ENCODE measurements around the gene ZC3H12D.

The ZC3H12D gene

DNA sequence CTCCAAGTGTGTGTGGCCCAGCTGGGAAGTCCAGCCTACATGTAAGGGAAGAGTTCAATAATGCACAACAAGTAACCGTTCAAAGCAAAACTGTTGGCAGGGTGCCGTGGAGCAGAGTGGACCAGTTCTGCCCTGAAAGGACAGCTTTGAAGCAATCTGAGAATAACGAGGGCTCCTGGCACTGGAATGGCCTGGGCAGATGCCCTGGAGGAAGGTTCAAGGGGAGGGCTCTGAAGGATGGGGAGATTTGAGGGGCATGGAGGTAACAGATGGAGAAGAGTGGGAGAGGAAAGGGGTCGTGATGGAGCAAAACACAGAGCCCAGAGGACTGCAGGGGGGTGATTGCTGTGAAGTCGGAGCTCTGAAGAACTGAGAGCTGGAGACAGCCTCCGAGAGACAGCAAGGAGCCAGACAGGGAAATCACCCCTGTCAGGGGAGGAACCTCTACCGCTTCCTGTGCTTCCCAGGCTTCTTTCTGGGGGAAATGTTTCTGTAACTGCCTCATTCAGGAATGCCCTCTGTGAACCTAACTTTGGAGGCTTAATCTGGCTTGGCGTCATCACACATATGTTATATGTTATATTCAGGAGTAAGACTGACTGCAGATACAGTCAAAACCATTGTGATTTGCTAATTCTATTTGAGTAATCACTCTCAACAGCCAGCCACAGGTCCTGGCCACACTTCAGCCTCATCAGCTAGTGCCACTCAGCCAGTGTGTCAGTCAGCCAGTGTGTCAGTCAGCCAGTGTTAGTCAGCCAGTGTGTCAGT lies 41.2 kb downstream of the ZC3H12D start:
- DNase-seq (ENCODE audit: low read depth, low spot score): peak; percentile 41
- no peak overlapping the region for H3K4me3 ChIP-seq (ENCODE audit: low read depth, low read length)
- in situ Hi-C loops (cut with HindIII; ENCODE audit: low sequenced_read_pairs): loop anchor here (25.0 kb wide), 1 partner anchor 356 kb away; no protein-coding TSS in a partner anchor
- TF ChIP-seq, protein P1, sequence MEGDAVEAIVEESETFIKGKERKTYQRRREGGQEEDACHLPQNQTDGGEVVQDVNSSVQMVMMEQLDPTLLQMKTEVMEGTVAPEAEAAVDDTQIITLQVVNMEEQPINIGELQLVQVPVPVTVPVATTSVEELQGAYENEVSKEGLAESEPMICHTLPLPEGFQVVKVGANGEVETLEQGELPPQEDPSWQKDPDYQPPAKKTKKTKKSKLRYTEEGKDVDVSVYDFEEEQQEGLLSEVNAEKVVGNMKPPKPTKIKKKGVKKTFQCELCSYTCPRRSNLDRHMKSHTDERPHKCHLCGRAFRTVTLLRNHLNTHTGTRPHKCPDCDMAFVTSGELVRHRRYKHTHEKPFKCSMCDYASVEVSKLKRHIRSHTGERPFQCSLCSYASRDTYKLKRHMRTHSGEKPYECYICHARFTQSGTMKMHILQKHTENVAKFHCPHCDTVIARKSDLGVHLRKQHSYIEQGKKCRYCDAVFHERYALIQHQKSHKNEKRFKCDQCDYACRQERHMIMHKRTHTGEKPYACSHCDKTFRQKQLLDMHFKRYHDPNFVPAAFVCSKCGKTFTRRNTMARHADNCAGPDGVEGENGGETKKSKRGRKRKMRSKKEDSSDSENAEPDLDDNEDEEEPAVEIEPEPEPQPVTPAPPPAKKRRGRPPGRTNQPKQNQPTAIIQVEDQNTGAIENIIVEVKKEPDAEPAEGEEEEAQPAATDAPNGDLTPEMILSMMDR (IDR thresholded peaks at IDR 0.05; ENCODE audit: low read depth, low read length): no peak

DNA sequence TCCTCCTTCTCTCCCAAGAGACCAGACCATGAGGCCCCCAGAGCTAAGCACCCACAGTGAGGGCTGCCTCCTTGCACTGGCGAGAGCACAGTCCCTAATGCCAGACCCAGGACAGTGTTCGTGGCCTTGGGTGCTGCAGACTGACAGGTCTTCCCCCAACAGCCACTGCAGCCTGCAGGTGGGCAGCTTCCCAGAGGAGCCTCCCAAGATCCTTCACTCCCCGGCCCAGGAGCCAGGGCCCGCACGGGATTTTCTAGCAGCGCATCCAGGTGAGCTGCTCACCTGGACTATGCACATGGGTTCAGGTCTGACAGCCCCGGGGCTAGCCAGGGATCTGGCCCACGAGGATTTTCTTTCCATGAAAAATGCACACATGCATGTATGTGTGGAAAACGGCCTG lies 43.1 kb downstream of the ZC3H12D start:
- no peak for DNase-seq (ENCODE audit: low read depth, low spot score)
- TF ChIP-seq, protein P1 (IDR thresholded peaks at IDR 0.05; ENCODE audit: low read depth, low read length): no peak
- in situ Hi-C loops (cut with HindIII; ENCODE audit: low sequenced_read_pairs): loop anchor here (25.0 kb wide), 1 partner anchor 354 kb away; no protein-coding TSS in a partner anchor
- H3K4me3 ChIP-seq (ENCODE audit: low read depth, low read length): no peak overlapping the region

DNA sequence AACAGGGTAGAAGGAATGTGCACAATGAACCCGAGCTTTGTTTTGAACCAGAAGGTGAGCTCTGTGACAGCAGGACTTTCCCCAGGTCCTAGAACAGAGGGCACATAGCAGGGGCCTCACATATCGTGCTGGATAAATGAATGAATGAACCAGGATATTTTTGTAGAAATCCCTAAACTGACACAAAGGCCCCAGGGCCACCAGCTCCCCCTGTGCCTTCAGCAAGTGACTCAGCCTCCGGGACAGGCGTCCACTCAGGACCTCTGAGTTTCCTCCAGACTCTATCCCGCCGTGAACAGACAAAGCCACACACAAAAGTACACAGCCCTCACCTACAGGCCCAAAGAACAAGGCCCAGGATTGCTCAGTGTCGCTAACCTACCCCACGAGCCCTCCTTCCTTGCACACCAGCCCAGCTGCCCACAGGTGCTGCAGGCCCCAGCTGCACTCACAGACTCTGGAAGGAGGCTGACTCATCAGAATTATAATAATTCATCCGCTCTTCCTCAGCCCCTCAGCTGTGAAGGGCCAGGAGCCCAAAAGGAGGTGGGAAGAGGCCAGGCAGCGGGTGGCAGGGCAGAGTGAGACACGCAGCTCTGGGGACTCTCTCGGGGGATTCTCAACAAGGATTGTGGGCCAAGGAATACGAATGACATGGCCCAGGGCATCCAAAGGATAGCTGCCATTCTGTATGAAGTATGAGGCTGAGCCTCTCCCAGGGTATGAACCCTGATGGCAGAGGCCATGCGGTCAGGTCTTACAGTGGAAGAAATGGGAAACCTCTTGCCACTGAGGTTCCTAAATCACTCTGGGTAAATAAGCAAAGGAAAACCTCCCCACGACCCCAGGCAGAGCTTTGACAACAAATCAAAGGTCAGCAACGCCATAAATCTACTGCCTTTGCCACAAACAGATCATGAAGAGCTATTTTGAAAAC lies 43.8 kb downstream of the ZC3H12D start:
- H3K4me3 ChIP-seq (ENCODE audit: low read depth, low read length): no peak overlapping the region
- TF ChIP-seq, protein P1 (IDR thresholded peaks at IDR 0.05; ENCODE audit: low read depth, low read length): no peak
- DNase-seq (ENCODE audit: low read depth, low spot score): peak; percentile 36
- in situ Hi-C loops (cut with HindIII; ENCODE audit: low sequenced_read_pairs): loop anchor here (25.0 kb wide), 1 partner anchor 354 kb away; no protein-coding TSS in a partner anchor

DNA sequence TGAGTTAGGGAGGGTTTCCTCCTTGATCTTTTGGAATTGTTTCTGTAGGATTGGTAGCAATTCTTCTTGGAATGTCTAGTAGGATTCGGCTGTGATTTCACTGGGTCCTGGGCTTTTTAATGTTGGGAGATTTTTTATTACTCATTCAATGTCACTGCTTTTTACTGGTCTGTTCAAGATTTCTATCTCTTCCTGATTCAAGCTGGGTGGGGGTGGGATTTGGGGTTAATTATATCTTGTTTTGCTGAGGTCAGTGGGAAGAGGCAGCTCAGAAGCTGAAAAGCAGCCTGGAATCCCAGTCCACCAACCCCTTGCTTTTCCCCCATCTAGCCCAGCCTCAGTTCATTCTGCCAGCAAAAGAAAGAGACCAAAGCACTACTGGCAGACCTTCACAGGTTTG lies 45.2 kb downstream of the ZC3H12D start:
- in situ Hi-C loops (cut with HindIII; ENCODE audit: low sequenced_read_pairs): loop anchor here (25.0 kb wide), 1 partner anchor 352 kb away; no protein-coding TSS in a partner anchor
- no peak overlapping the region for H3K4me3 ChIP-seq (ENCODE audit: low read depth, low read length)
- DNase-seq (ENCODE audit: low read depth, low spot score): no peak
- TF ChIP-seq, protein P1 (IDR thresholded peaks at IDR 0.05; ENCODE audit: low read depth, low read length): no peak

DNA sequence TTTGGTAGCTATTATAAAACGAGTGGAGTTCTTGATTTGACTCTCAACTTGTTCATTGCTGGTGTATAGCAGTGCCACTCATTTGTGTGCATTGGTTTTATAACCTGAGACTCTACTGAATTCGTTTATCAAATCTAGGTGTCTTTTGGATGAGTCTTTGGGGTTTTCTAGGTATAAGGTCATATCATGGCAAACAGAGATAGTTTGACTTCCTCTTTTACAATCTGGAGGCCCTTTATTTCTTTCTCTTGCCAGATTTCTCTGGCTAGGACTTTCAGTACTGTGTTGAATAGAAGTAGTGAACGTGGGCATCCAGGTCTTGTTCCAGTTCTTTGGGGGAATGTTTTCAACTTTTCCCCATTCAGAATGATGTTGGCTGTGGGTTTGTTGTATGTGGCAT lies 46.0 kb downstream of the ZC3H12D start:
- TF ChIP-seq, protein P1 (IDR thresholded peaks at IDR 0.05; ENCODE audit: low read depth, low read length): no peak
- in situ Hi-C loops (cut with HindIII; ENCODE audit: low sequenced_read_pairs): loop anchor here (25.0 kb wide), 1 partner anchor 352 kb away; no protein-coding TSS in a partner anchor
- H3K4me3 ChIP-seq (ENCODE audit: low read depth, low read length): no peak overlapping the region
- DNase-seq (ENCODE audit: low read depth, low spot score): no peak

DNA sequence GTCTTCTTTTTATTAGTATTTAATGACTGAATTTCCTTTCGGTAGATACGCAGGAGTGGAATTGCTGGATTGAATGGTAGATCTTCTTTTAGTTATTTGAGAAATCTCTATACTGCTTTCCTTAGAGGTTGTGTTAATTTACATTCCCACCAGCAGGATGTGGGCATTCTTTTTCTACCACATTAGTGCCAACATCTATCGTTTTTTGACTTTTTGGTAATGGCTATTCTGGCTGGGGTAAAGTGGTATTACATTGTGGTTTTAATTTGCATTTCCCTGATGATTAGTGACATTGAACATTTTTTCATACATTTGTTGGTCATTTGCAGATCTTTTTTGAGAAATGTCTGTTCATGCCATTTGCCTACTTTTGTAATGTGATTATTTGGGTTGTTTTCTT lies 47.6 kb downstream of the ZC3H12D start:
- no peak overlapping the region for H3K4me3 ChIP-seq (ENCODE audit: low read depth, low read length)
- in situ Hi-C loops (cut with HindIII; ENCODE audit: low sequenced_read_pairs): loop anchor here (25.0 kb wide), 1 partner anchor 350 kb away; no protein-coding TSS in a partner anchor
- DNase-seq (ENCODE audit: low read depth, low spot score): no peak
- TF ChIP-seq, protein P1 (IDR thresholded peaks at IDR 0.05; ENCODE audit: low read depth, low read length): no peak
